T-cell (primary cell): ENCODE measurements around the gene ZNF24. TPM values are rescaled to one million over a fixed set of nuclear protein-coding genes. Genes with fewer than 3 reads are reported as not detected.

Experiments used
- ATAC-seq, 4 experiments: fragments of 200-7000 bp in 3 of 4; fragments of 150-1000 bp in 1 of 4; cut with Tn5 transposase; replicated peaks in 1 of 4; 1 replicate in 3 of 4; 2 replicates in 1 of 4; pipeline ENCODE4 v1.10.0; 2021; ENCODE audit warnings: moderate library complexity in 3 of 4, mild to moderate bottlenecking in 2 of 4, moderate number of reproducible peaks in 1 of 4
- CTCF ChIA-PET, 2 donors: fragments of 300-600 bp; sonication (Branson Sonifier 250); formaldehyde crosslinking; loops; one replicate each; lab custom pipeline; 2022; ENCODE audit warnings: antibody characterized with exemption in 2 of 2; lab: Charles Lee
- POLR2A ChIA-PET, 2 donors: fragments of 300-600 bp; sonication (Branson Sonifier 250); formaldehyde crosslinking; loops; one replicate each; lab custom pipeline; 2022; ENCODE audit warnings: antibody characterized with exemption in 2 of 2; lab: Charles Lee
- DNase-seq, 35 experiments: peaks; one replicate each; pipeline versions ENCODE4 v3.0.0 to v3.0.0-alpha.2; 2013 to 2023
- H3K27ac ChIP-seq: one replicate; pipeline ENCODE4 v1.5.1; 2013; ENCODE audit warnings: low read length
- H3K27me3 ChIP-seq, 2 experiments: replicated peaks in 1 of 2; 1 replicate in 1 of 2; 2 replicates in 1 of 2; pipeline versions ENCODE4 v1.6.1 to v1.7.0; 2013; ENCODE audit warnings: low read length in 1 of 2, mixed read lengths in 1 of 2; ENCODE audit not compliant: control insufficient read depth in 2 of 2, insufficient read depth in 2 of 2; ENCODE audit errors: extremely low read depth in 1 of 2
- H3K36me3 ChIP-seq, 2 donors: 1 replicate in 1 of 2; 2 replicates in 1 of 2; pipeline versions ENCODE4 v1.6.1 to v1.7.0; 2013; ENCODE audit warnings: low read length in 1 of 2; ENCODE audit not compliant: control insufficient read depth in 2 of 2, insufficient read depth in 1 of 2; ENCODE audit errors: extremely low read depth in 1 of 2
- H3K4me1 ChIP-seq, 2 experiments: 1 replicate in 1 of 2; 2 replicates in 1 of 2; pipeline versions ENCODE4 v1.6.1 to v1.7.0; 2013; ENCODE audit warnings: low read length in 2 of 2, mixed read lengths in 1 of 2; ENCODE audit not compliant: insufficient read depth in 2 of 2, control insufficient read depth in 1 of 2; ENCODE audit errors: extremely low read depth in 1 of 2
- H3K4me3 ChIP-seq, 2 donors: 1 replicate in 1 of 2; 2 replicates in 1 of 2; pipeline versions ENCODE4 v1.5.1 to v1.7.0; 2013; ENCODE audit warnings: mild to moderate bottlenecking in 2 of 2, low read length in 1 of 2, moderate library complexity in 1 of 2; ENCODE audit not compliant: control insufficient read depth in 1 of 2; ENCODE audit errors: extremely low read depth in 1 of 2
- H3K9me3 ChIP-seq: 2 replicates; pipeline ENCODE4 v1.7.0; 2013
- H3K27ac Mint-ChIP-seq, 2 donors: one replicate each; pipeline ENCODE4 v1.8.0; 2020 to 2021; ENCODE audit warnings: mild to moderate bottlenecking in 2 of 2, mixed read lengths in 2 of 2
- H3K27me3 Mint-ChIP-seq, 2 donors: one replicate each; pipeline ENCODE4 v1.8.0; 2021 to 2022; ENCODE audit warnings: mixed read lengths in 2 of 2
- H3K36me3 Mint-ChIP-seq: one replicate; pipeline ENCODE4 v1.8.0; 2021; ENCODE audit warnings: mixed read lengths
- H3K4me1 Mint-ChIP-seq, 3 donors: one replicate each; pipeline ENCODE4 v1.8.0; 2020 to 2022; ENCODE audit warnings: mixed read lengths in 3 of 3, mild to moderate bottlenecking in 1 of 3
- H3K4me3 Mint-ChIP-seq, 3 donors: one replicate each; pipeline ENCODE4 v1.8.0; 2020 to 2022; ENCODE audit warnings: mild to moderate bottlenecking in 3 of 3, mixed read lengths in 3 of 3, moderate library complexity in 3 of 3
- H3K9me3 Mint-ChIP-seq, 3 donors: one replicate each; pipeline ENCODE4 v1.8.0; 2020 to 2022; ENCODE audit warnings: mixed read lengths in 3 of 3
- WGBS: methylation state at CpG from one replicate; pipeline ENCODE4 v1.1.5; 2013; ENCODE audit warnings: missing lambda C conversion rate; ENCODE audit not compliant: insufficient coverage; 5-methylcytosine and 5-hydroxymethylcytosine counted together
- total RNA-seq, 35 experiments: library from RNA in 6 of 35; stranded (reverse) in 6 of 35; fragments of 120-200 nt in 1 of 35; gene quantifications; one replicate each; pipeline versions ENCODE4 v1.2.1 to v1.2.4 and lab custom pipeline; 2013 to 2026

ZNF24 gene
- total RNA-seq, 5 donors from 2014 or later (not counting 1 experiment from before 2014, with no cell fraction given), result 63.1 to 75.7 (median 72.2) TPM

- 100% methylated on average over 2 of the region's 4 CpGs for WGBS
- Histone ChIP-seq H3K4me1 (peaks cover 0 to 4% of the 10 kb centered on the region in 2 experiments), H3K27me3 (no peaks in the 10 kb centered on the region), H3K36me3 (peaks cover 15 to 85% of the 10 kb centered on the region in 2 donors), H3K27ac (no peak overlapping the region), H3K4me3 (no peak overlapping the region), H3K9me3 (no peaks in the 10 kb centered on the region)
- ATAC-seq (no peak), DNase-seq (no peak)
- Mint-ChIP-seq H3K4me3 (no peak overlapping the region), H3K9me3 (no peaks in the 10 kb centered on the region), H3K27me3 (no peaks in the 10 kb centered on the region), H3K36me3 (peaks cover 77% of the 10 kb centered on the region), H3K4me1 (peaks cover 49 to 53% (median 52%) of the 10 kb centered on the region in 3 donors), H3K27ac (no peak overlapping the region)
- ChIA-PET POLR2A (interaction anchor here in 1 of 2 donors (0.6 kb wide), 1 partner anchor 138 kb away, joined by 5 read pairs; no protein-coding TSS in a partner anchor), CTCF (interaction anchor here (0.5 to 0.6 kb wide), 2 partner anchors 29 to 96 kb away, joined by 3 to 4 read pairs; no protein-coding TSS in a partner anchor)
Observed at GRCh38 chr18:35335866-35336265, 8.4 kb downstream of the ZNF24 start.

DNA sequence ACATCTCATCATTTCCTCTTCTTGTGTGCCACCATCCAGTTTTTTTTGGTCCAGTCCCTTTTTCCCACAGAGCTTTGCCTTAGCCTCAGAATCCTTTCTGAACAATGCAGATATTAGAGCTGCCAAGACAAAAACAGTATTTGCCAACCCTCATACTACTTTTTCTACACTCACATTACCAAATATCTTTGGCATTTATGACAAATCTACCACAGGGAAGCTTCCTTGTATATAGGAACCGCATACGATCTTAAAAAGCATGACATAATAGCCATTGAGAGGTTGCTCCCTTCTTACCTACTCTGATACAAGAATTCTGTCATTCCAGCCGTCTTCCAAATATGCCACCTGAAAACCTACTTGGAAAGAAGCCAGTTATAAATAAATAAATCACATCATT lies 9.4 kb downstream of the ZNF24 start:
- no peaks in the 10 kb centered on the region for H3K9me3 ChIP-seq
- peaks cover 70% of the 10 kb centered on the region for H3K36me3 Mint-ChIP-seq
- no peak overlapping the region for H3K27ac ChIP-seq
- POLR2A ChIA-PET, result no interaction called here
- H3K4me1 Mint-ChIP-seq, result peaks cover 40 to 44% (median 42%) of the 10 kb centered on the region in 3 donors
- no peak overlapping the region for H3K4me3 ChIP-seq
- H3K9me3 Mint-ChIP-seq, result no peaks in the 10 kb centered on the region
- H3K36me3 ChIP-seq, result peaks cover 15 to 77% of the 10 kb centered on the region in 2 donors
- H3K27me3 Mint-ChIP-seq, result no peaks in the 10 kb centered on the region
- no peaks in the 10 kb centered on the region for H3K4me1 ChIP-seq
- H3K27ac Mint-ChIP-seq, result peak overlapping the region in 1 of 2 donors; percentile 50
- DNase-seq (no peak), ATAC-seq (no peak)
- no peak overlapping the region for H3K4me3 Mint-ChIP-seq
- CTCF ChIA-PET, result no interaction called here
- WGBS, result no CpG with 5 or more reads among the region's 3 CpGs
- no peaks in the 10 kb centered on the region for H3K27me3 ChIP-seq

DNA sequence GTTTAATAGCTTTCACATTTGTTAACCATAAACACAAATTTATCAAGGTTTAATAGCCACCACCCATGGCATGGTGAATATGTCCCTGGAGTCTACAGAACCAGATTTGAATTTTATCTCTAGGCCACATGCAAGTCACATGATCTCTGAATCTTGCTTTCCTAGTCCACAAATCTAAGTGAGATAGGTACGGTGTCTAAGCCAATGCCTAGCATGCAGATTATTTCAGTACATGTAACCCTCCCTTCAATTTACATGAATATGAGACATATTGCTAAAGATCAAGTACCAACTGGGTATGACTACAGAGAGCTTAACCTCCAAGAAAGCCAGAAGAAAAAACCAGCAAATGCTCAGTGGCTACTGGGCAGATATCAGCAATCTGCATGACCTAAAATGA lies 10.0 kb downstream of the ZNF24 start:
- DNase-seq (no peak), ATAC-seq (no peak)
- H3K4me3 ChIP-seq, result no peak overlapping the region
- H3K36me3 ChIP-seq, result peaks cover 15 to 71% of the 10 kb centered on the region in 2 donors
- no CpG with 5 or more reads among the region's 1 CpG for WGBS
- H3K27ac ChIP-seq, result no peak overlapping the region
- H3K27me3 ChIP-seq, result no peaks in the 10 kb centered on the region
- no peaks in the 10 kb centered on the region for H3K4me1 ChIP-seq
- Mint-ChIP-seq H3K27ac (no peak overlapping the region), H3K4me3 (no peak overlapping the region), H3K4me1 (peaks cover 34 to 37% (median 36%) of the 10 kb centered on the region in 3 donors), H3K9me3 (no peaks in the 10 kb centered on the region), H3K36me3 (peaks cover 64% of the 10 kb centered on the region), H3K27me3 (no peaks in the 10 kb centered on the region)
- ChIA-PET CTCF (no interaction called here), POLR2A (no interaction called here)
- H3K9me3 ChIP-seq, result no peaks in the 10 kb centered on the region

DNA sequence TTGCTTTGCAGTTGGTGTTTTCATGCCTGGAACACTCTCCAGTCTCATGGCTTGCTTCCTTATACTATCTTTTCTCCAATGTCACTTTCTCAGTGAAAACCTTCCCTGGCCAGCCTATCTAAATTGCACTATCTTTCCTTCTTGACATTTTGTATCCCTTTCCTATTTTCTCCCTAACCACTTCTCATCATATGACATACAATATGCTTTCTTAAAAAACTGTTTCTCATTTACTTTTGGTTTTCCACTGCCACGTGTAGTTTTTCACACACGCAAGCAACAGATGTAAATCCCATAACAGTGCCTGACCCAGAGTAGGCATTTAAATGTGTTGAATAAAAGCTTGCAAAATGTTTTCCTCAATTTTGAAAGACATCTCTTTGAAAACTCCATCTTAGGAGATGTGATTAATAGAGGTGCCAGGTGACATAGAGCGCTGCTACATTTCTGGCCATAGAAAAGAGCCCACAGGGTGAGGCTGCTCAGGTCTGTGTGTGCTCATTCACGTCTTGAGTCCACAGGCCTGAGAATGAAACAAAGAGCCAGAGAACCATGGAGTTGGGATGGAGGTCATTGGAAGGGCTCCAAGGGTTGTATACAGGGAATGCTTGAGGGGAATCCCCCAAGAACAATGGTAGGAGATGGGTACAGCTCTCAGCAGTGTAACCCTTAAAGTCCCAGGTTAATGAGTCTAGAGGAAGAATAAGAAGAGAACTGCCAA lies 12.7 kb downstream of the ZNF24 start:
- H3K27me3 ChIP-seq, result no peaks in the 10 kb centered on the region
- no peak overlapping the region for H3K4me3 ChIP-seq
- ChIA-PET CTCF (no interaction called here), POLR2A (interaction anchor here in 1 of 2 donors (0.5 to 1.0 kb wide), 3 partner anchors 86 to 306 kb away, joined by 3 to 5 read pairs (median 3); no protein-coding TSS in a partner anchor)
- DNase-seq (no peak), ATAC-seq (no peak)
- no peaks in the 10 kb centered on the region for H3K9me3 ChIP-seq
- Mint-ChIP-seq H3K27ac (no peak overlapping the region), H3K36me3 (peaks cover 44% of the 10 kb centered on the region), H3K4me3 (no peak overlapping the region), H3K4me1 (peaks cover 13 to 25% (median 16%) of the 10 kb centered on the region in 3 donors), H3K27me3 (no peaks in the 10 kb centered on the region), H3K9me3 (peaks cover 0 to 7% (median 2%) of the 10 kb centered on the region in 3 donors)
- H3K36me3 ChIP-seq, result peaks cover 11 to 46% of the 10 kb centered on the region in 2 donors
- WGBS, result 95% methylated on average over 2 of the region's 4 CpGs
- no peaks in the 10 kb centered on the region for H3K4me1 ChIP-seq
- no peak overlapping the region for H3K27ac ChIP-seq

DNA sequence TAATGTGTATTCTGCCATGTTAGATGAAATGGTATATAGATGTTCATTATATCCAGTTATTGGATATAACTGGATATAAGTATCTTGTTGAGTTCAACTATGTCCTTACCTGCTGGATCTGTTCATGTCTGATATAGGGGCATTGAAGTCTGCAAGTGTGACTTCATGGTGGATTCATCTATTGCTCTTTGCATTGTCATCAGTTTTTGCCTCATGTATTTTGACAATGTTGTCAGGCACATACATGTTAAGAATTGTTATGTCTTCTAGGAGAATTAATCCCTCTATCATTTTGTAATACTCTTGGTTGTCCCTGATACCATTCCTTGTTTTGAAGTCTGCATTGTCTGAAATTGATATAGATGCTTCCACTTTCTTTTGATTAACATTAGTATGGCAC lies 15.4 kb downstream of the ZNF24 start:
- H3K36me3 Mint-ChIP-seq, result peaks cover 20% of the 10 kb centered on the region
- Histone ChIP-seq H3K36me3 (peaks cover 4 to 22% of the 10 kb centered on the region in 2 donors), H3K27me3 (no peaks in the 10 kb centered on the region), H3K9me3 (no peaks in the 10 kb centered on the region), H3K4me3 (no peak overlapping the region), H3K4me1 (no peaks in the 10 kb centered on the region), H3K27ac (no peak overlapping the region)
- H3K4me1 Mint-ChIP-seq, result peaks cover 0 to 4% (median 0%) of the 10 kb centered on the region in 3 donors
- CTCF ChIA-PET, result no interaction called here
- no peak overlapping the region for H3K27ac Mint-ChIP-seq
- no peak for ATAC-seq
- no peaks in the 10 kb centered on the region for H3K27me3 Mint-ChIP-seq
- peaks cover 0 to 7% (median 2%) of the 10 kb centered on the region in 3 donors for H3K9me3 Mint-ChIP-seq
- DNase-seq, result no peak
- H3K4me3 Mint-ChIP-seq, result no peak overlapping the region
- POLR2A ChIA-PET, result no interaction called here

- DNase-seq, result no peak
- Histone ChIP-seq H3K36me3 (peaks cover 3 to 4% of the 10 kb centered on the region in 2 donors), H3K27ac (no peak overlapping the region), H3K4me3 (no peak overlapping the region), H3K4me1 (no peaks in the 10 kb centered on the region), H3K27me3 (no peaks in the 10 kb centered on the region), H3K9me3 (no peaks in the 10 kb centered on the region)
- Mint-ChIP-seq H3K36me3 (peaks cover 4% of the 10 kb centered on the region), H3K9me3 (peaks cover 0 to 7% (median 2%) of the 10 kb centered on the region in 3 donors), H3K4me3 (no peak overlapping the region), H3K27me3 (no peaks in the 10 kb centered on the region), H3K27ac (no peak overlapping the region), H3K4me1 (no peaks in the 10 kb centered on the region)
- WGBS, result 0% methylated on average over 1 of the region's 3 CpGs
- ChIA-PET POLR2A (no interaction called here), CTCF (interaction anchor here in 1 of 2 donors (1.2 kb wide), 1 partner anchor 12 kb away, joined by 3 read pairs; no protein-coding TSS in a partner anchor)
- no peak for ATAC-seq
Observed at GRCh38 chr18:35326695-35327387, 17.4 kb downstream of the ZNF24 start.
